GM21526 (cell line): ENCODE measurements around the gene MAFG.

ENCODE experiments used
- ATAC-seq: cut with Tn5 transposase; IDR thresholded peaks from one replicate; pipeline ENCODE4 v1.9.1; 2021; ENCODE audit warnings: moderate library complexity; ENCODE audit not compliant: unreplicated experiment, low FRiP score

The MAFG gene

GRCh38 chr17:81901167-81902022 lies 26.1 kb downstream of the MAFG start:
- ATAC-seq = no peak

GRCh38 chr17:81900181-81900820 lies 27.2 kb downstream of the MAFG start:
- no peak for ATAC-seq

- no peak for ATAC-seq
Observed at GRCh38 chr17:81899514-81900166, 27.9 kb downstream of the MAFG start.

- ATAC-seq = no peak
Observed at GRCh38 chr17:81898885-81899284, 28.6 kb downstream of the MAFG start.

- ATAC-seq = no peak
Observed at GRCh38 chr17:81898029-81898866, 29.3 kb downstream of the MAFG start.

GRCh38 chr17:81895400-81895799 lies 32.1 kb downstream of the MAFG start:
- no peak for ATAC-seq

GRCh38 chr17:81891303-81891552 lies 36.3 kb downstream of the MAFG start:
- no peak for ATAC-seq

- ATAC-seq = peak; percentile 14
Observed at GRCh38 chr17:81890447-81891302, 36.9 kb downstream of the MAFG start.

GRCh38 chr17:81889602-81890001 lies 37.9 kb downstream of the MAFG start:
- no peak for ATAC-seq

- ATAC-seq = no peak
Observed at GRCh38 chr17:81888988-81889595, 38.4 kb downstream of the MAFG start.

GRCh38 chr17:81888105-81888987 lies 39.2 kb downstream of the MAFG start:
- no peak for ATAC-seq

- no peak for ATAC-seq
Observed at GRCh38 chr17:81885869-81886548, 41.5 kb downstream of the MAFG start.

GRCh38 chr17:81885454-81885853 lies 42.1 kb downstream of the MAFG start:
- no peak for ATAC-seq

- ATAC-seq = no peak
Observed at GRCh38 chr17:81884968-81885367, 42.6 kb downstream of the MAFG start.

- no peak for ATAC-seq
Observed at GRCh38 chr17:81884520-81884919, 43.0 kb downstream of the MAFG start.

GRCh38 chr17:81879121-81879520 lies 48.4 kb downstream of the MAFG start:
- ATAC-seq = no peak

- no peak for ATAC-seq
Observed at GRCh38 chr17:81878294-81878693, 49.2 kb downstream of the MAFG start.

GRCh38 chr17:81877569-81877968 lies 50.0 kb downstream of the MAFG start:
- ATAC-seq = no peak
